MM.1S (cell line): ENCODE results near the gene CCL26.
"Not testable (repeated sequence)": the region's sequence is repeated elsewhere in the genome, so short reads cannot be mapped to it uniquely, and the experiment has no call there.

Experiments
- EZH2phosphoT487 ChIP-seq: fragments of 300-600 bp; sonication (generic); IDR thresholded peaks from 2 replicates; pipeline ENCODE4 v1.6.1; 2018; ENCODE audit warnings: antibody characterized with exemption, low read length
- TF ChIP-seq, protein P1 (sequence below): fragments of 300-600 bp; sonication (generic); IDR thresholded peaks from 2 replicates; pipeline ENCODE4 v1.5.1; 2016; ENCODE audit warnings: antibody characterized with exemption, low read length, mixed read lengths

DNA sequence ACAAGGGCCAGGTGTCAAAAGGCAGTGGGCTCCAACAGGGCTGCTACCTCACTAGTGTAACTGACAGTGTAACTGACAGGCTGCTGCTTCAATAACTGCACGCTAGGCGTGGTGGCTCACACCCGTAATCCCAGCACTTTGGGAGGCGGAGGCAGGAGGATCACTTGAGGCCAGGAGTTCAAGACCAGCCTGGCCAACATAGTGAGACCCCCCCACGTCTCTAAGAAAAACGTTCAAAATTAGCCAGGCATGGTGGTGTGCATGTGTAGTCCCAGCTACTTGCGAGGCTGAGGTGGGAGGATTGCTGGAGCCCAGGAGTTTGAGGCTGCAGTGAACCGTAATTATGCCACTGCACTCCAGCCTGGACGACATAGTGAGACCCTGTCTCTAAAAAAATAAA is 50.1 kb downstream of the CCL26 start:
- TF ChIP-seq, protein P1, sequence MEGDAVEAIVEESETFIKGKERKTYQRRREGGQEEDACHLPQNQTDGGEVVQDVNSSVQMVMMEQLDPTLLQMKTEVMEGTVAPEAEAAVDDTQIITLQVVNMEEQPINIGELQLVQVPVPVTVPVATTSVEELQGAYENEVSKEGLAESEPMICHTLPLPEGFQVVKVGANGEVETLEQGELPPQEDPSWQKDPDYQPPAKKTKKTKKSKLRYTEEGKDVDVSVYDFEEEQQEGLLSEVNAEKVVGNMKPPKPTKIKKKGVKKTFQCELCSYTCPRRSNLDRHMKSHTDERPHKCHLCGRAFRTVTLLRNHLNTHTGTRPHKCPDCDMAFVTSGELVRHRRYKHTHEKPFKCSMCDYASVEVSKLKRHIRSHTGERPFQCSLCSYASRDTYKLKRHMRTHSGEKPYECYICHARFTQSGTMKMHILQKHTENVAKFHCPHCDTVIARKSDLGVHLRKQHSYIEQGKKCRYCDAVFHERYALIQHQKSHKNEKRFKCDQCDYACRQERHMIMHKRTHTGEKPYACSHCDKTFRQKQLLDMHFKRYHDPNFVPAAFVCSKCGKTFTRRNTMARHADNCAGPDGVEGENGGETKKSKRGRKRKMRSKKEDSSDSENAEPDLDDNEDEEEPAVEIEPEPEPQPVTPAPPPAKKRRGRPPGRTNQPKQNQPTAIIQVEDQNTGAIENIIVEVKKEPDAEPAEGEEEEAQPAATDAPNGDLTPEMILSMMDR, result not testable (repeated sequence)
- TF ChIP-seq EZH2phosphoT487, result not testable (repeated sequence)
